CD8-positive, alpha-beta memory T cell (primary cell): ENCODE data around the gene HPGDS. TPM values are rescaled to one million over a fixed set of nuclear protein-coding genes. Genes with fewer than 3 reads are reported as not detected.

Experiments
- CTCF ChIA-PET: fragments of 350-600 bp; sonication (Branson Sonifier 250); formaldehyde crosslinking; loops from one replicate; lab custom pipeline; 2021; ENCODE audit warnings: antibody characterized with exemption; lab: Charles Lee
- POLR2A ChIA-PET: fragments of 350-600 bp; sonication (Branson Sonifier 250); formaldehyde crosslinking; loops from one replicate; lab custom pipeline; 2021; ENCODE audit warnings: antibody characterized with exemption; lab: Charles Lee
- DNase-seq, 5 donors: peaks; one replicate each; pipeline versions ENCODE4 v3.0.0 to v3.0.0-alpha.2; 2020 to 2022; ENCODE audit warnings: mixed read lengths in 1 of 5
- H3K27ac ChIP-seq: one replicate; pipeline ENCODE4 v1.7.0; 2013; ENCODE audit warnings: low read depth, mild to moderate bottlenecking, low read length, moderate library complexity
- H3K27me3 ChIP-seq: 2 replicates; pipeline ENCODE4 v1.7.0; 2013; ENCODE audit warnings: low read length, mild to moderate bottlenecking; ENCODE audit not compliant: insufficient read depth, poor library complexity, severe bottlenecking
- H3K36me3 ChIP-seq: 2 replicates; pipeline ENCODE4 v1.7.0; 2013; ENCODE audit warnings: mild to moderate bottlenecking, low read length, moderate library complexity; ENCODE audit not compliant: insufficient read depth
- H3K4me1 ChIP-seq: 2 replicates; pipeline ENCODE4 v1.7.0; 2013; ENCODE audit warnings: mild to moderate bottlenecking, low read length, moderate library complexity; ENCODE audit not compliant: insufficient read depth
- H3K4me3 ChIP-seq: 2 replicates; pipeline ENCODE4 v1.7.0; 2013; ENCODE audit warnings: mild to moderate bottlenecking, low read length
- H3K9me3 ChIP-seq: 2 replicates; pipeline ENCODE4 v1.7.0; 2013; ENCODE audit warnings: mild to moderate bottlenecking, low read length
- H3K27ac Mint-ChIP-seq, 8 donors: one replicate each; pipeline ENCODE4 v1.8.0; 2020 to 2021; ENCODE audit warnings: mixed read lengths in 8 of 8, mild to moderate bottlenecking in 6 of 8, inconsistent platforms in 3 of 8, moderate library complexity in 3 of 8
- H3K27me3 Mint-ChIP-seq, 2 donors: one replicate each; pipeline ENCODE4 v1.8.0; 2020 to 2021; ENCODE audit warnings: mixed read lengths in 2 of 2, mild to moderate bottlenecking in 1 of 2, moderate library complexity in 1 of 2
- H3K36me3 Mint-ChIP-seq, 3 donors: one replicate each; pipeline ENCODE4 v1.8.0; 2020 to 2021; ENCODE audit warnings: mixed read lengths in 3 of 3, inconsistent platforms in 1 of 3, mild to moderate bottlenecking in 1 of 3
- H3K4me1 Mint-ChIP-seq, 3 donors: one replicate each; pipeline ENCODE4 v1.8.0; 2020 to 2021; ENCODE audit warnings: mixed read lengths in 3 of 3, inconsistent platforms in 1 of 3, mild to moderate bottlenecking in 1 of 3
- H3K4me3 Mint-ChIP-seq, 7 donors: one replicate each; pipeline ENCODE4 v1.8.0; 2020 to 2021; ENCODE audit warnings: mixed read lengths in 7 of 7, mild to moderate bottlenecking in 6 of 7, moderate library complexity in 4 of 7, inconsistent platforms in 2 of 7
- H3K9me3 Mint-ChIP-seq, 5 donors: one replicate each; pipeline ENCODE4 v1.8.0; 2020 to 2022; ENCODE audit warnings: mixed read lengths in 5 of 5, mild to moderate bottlenecking in 3 of 5, moderate library complexity in 2 of 5, inconsistent platforms in 1 of 5
- polyA plus RNA-seq: library from polyadenylated mRNA; unstranded; fragments of 300-500 nt; fragmentation: Illumina TruSeq; gene quantifications from one replicate; pipeline ENCODE4 v1.2.3, GENCODE V29; 2021
- total RNA-seq, 2 experiments: library from RNA; stranded (reverse); gene quantifications; one replicate each; pipeline ENCODE4 v1.2.3, GENCODE V29; 2021

HPGDS gene
- total and polyA plus RNA-seq, 3 experiments from 2014 or later = 0.18 to 0.57 TPM; not detected in 1

DNA sequence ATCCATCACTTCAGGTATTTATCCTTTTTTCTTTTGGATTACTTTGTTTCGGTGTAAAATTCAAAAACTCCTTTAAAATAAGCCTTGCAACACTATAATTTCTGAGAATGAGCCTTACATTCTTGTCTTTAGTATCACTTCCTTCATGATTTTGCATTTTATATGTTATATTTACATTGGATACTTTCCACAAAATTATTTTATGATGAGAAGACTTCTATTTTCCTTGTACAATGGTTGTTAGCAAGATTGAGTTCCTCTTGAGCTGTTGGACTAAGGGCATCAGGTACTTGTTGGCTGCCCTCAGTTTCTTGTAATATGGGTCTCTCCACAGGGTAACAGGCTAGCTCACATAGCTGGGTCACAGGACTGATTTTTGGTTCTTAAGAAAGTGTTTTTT lies 22.7 kb upstream of the HPGDS start:
- Mint-ChIP-seq H3K4me3 (no peak overlapping the region), H3K27ac (no peak overlapping the region), H3K4me1 (no peaks in the 10 kb centered on the region), H3K27me3 (peaks cover 1 to 19% of the 10 kb centered on the region in 2 donors), H3K36me3 (peaks cover 0 to 1% (median 0%) of the 10 kb centered on the region in 3 donors), H3K9me3 (peaks cover 0 to 4% (median 0%) of the 10 kb centered on the region in 5 donors)
- no peak overlapping the region for H3K4me3 ChIP-seq
- H3K27me3 ChIP-seq = no peaks in the 10 kb centered on the region
- CTCF ChIA-PET = no interaction called here
- H3K4me1 ChIP-seq = no peaks in the 10 kb centered on the region
- POLR2A ChIA-PET = no interaction called here
- H3K27ac ChIP-seq = no peak overlapping the region
- no peaks in the 10 kb centered on the region for H3K9me3 ChIP-seq
- DNase-seq = no peak
- H3K36me3 ChIP-seq = no peaks in the 10 kb centered on the region

GRCh38 chr4:94364527-94364926 lies 21.9 kb upstream of the HPGDS start:
- Histone ChIP-seq H3K4me3 (no peak overlapping the region), H3K9me3 (no peaks in the 10 kb centered on the region), H3K36me3 (no peaks in the 10 kb centered on the region), H3K27ac (no peak overlapping the region), H3K4me1 (no peaks in the 10 kb centered on the region), H3K27me3 (no peaks in the 10 kb centered on the region)
- POLR2A ChIA-PET = no interaction called here
- H3K4me3 Mint-ChIP-seq = no peak overlapping the region
- peaks cover 0 to 15% of the 10 kb centered on the region in 2 donors for H3K27me3 Mint-ChIP-seq
- DNase-seq = no peak
- no peak overlapping the region for H3K27ac Mint-ChIP-seq
- CTCF ChIA-PET = no interaction called here
- no peaks in the 10 kb centered on the region for H3K4me1 Mint-ChIP-seq
- peaks cover 0 to 1% (median 0%) of the 10 kb centered on the region in 3 donors for H3K36me3 Mint-ChIP-seq
- peaks cover 0 to 4% (median 0%) of the 10 kb centered on the region in 5 donors for H3K9me3 Mint-ChIP-seq

- POLR2A ChIA-PET = no interaction called here
- DNase-seq = no peak
- H3K27ac ChIP-seq = no peak overlapping the region
- H3K9me3 ChIP-seq = no peaks in the 10 kb centered on the region
- H3K36me3 ChIP-seq = no peaks in the 10 kb centered on the region
- Mint-ChIP-seq H3K4me3 (no peak overlapping the region), H3K4me1 (no peaks in the 10 kb centered on the region), H3K9me3 (peaks cover 0 to 4% (median 0%) of the 10 kb centered on the region in 5 donors), H3K27ac (no peak overlapping the region), H3K36me3 (peaks cover 0 to 1% (median 0%) of the 10 kb centered on the region in 3 donors), H3K27me3 (peaks cover 0 to 11% of the 10 kb centered on the region in 2 donors)
- H3K4me3 ChIP-seq = no peak overlapping the region
- no peaks in the 10 kb centered on the region for H3K4me1 ChIP-seq
- H3K27me3 ChIP-seq = no peaks in the 10 kb centered on the region
- CTCF ChIA-PET = no interaction called here
Observed at GRCh38 chr4:94363136-94363655, 20.6 kb upstream of the HPGDS start.

GRCh38 chr4:94359838-94360237 lies 17.2 kb upstream of the HPGDS start:
- H3K27ac ChIP-seq = no peak overlapping the region
- H3K4me3 ChIP-seq = no peak overlapping the region
- H3K36me3 ChIP-seq = no peaks in the 10 kb centered on the region
- Mint-ChIP-seq H3K27me3 (peaks cover 1 to 3% of the 10 kb centered on the region in 2 donors), H3K4me3 (no peak overlapping the region), H3K4me1 (no peaks in the 10 kb centered on the region), H3K9me3 (no peaks in the 10 kb centered on the region), H3K27ac (no peak overlapping the region), H3K36me3 (peaks cover 0 to 1% (median 0%) of the 10 kb centered on the region in 3 donors)
- POLR2A ChIA-PET = no interaction called here
- no peaks in the 10 kb centered on the region for H3K4me1 ChIP-seq
- no peaks in the 10 kb centered on the region for H3K9me3 ChIP-seq
- CTCF ChIA-PET = no interaction called here
- H3K27me3 ChIP-seq = no peaks in the 10 kb centered on the region
- no peak for DNase-seq

DNA sequence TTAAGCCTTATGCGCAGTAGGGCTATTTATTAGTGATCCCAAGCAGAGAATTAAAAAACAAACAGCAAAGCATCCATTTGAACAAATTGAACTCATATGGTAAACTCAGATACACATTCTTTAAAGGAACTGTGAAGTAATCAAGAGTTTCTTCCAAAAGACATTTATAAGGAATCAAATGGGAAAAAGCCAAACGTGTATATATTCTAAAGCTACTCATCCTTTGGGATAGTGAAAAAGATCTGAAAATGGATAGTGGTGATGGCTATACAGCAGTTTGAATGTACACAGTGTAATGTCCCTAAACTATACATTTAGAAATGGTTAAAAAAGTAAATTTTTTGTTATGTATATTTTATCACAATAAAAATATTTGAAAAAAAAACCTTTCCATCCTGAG lies 16.6 kb upstream of the HPGDS start:
- POLR2A ChIA-PET = no interaction called here
- H3K36me3 Mint-ChIP-seq = peaks cover 0 to 1% (median 0%) of the 10 kb centered on the region in 3 donors

GRCh38 chr4:94358101-94358500 lies 15.5 kb upstream of the HPGDS start:
- CTCF ChIA-PET = no interaction called here
- no peaks in the 10 kb centered on the region for H3K4me1 Mint-ChIP-seq
- no peaks in the 10 kb centered on the region for H3K4me1 ChIP-seq
- no peaks in the 10 kb centered on the region for H3K9me3 ChIP-seq
- no peak overlapping the region for H3K4me3 ChIP-seq
- no peak overlapping the region for H3K27ac ChIP-seq
- no peak overlapping the region for H3K27ac Mint-ChIP-seq
- POLR2A ChIA-PET = no interaction called here
- H3K36me3 Mint-ChIP-seq = peaks cover 0 to 1% (median 0%) of the 10 kb centered on the region in 3 donors
- no peak for DNase-seq
- H3K4me3 Mint-ChIP-seq = no peak overlapping the region
- H3K36me3 ChIP-seq = no peaks in the 10 kb centered on the region
- H3K9me3 Mint-ChIP-seq = no peaks in the 10 kb centered on the region
- no peaks in the 10 kb centered on the region for H3K27me3 ChIP-seq
- peaks cover 1 to 3% of the 10 kb centered on the region in 2 donors for H3K27me3 Mint-ChIP-seq

More for the DNA sequence above, 16.6 kb upstream of the HPGDS start:
- H3K36me3 ChIP-seq = no peaks in the 10 kb centered on the region
- Mint-ChIP-seq H3K4me1 (no peaks in the 10 kb centered on the region), H3K27me3 (peaks cover 1 to 3% of the 10 kb centered on the region in 2 donors), H3K4me3 (no peak overlapping the region), H3K27ac (no peak overlapping the region), H3K9me3 (no peaks in the 10 kb centered on the region)
- DNase-seq = no peak
- H3K27me3 ChIP-seq = no peaks in the 10 kb centered on the region
- no peaks in the 10 kb centered on the region for H3K4me1 ChIP-seq
- H3K9me3 ChIP-seq = no peaks in the 10 kb centered on the region
- no peak overlapping the region for H3K27ac ChIP-seq
- no peak overlapping the region for H3K4me3 ChIP-seq
- CTCF ChIA-PET = no interaction called here

DNA sequence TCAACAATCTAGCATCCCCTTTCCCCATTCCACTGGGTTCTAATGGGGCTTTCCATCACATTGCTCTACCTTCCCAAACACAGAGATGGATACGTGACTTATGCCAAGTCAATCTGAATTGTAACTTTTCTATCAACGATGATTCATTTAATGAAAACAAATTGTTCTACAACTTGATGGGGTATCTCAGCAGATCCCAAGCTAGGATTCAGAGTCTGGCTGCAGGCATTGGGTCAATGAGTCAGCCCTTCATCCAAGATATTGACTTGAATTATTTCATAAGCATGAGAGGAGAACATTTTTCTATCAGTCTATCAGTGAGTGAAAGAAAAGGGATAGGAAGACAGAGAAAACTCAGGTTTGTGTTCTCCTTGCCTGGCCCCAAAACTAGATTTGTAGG lies 15.0 kb upstream of the HPGDS start:
- Mint-ChIP-seq H3K4me1 (no peaks in the 10 kb centered on the region), H3K9me3 (no peaks in the 10 kb centered on the region), H3K27ac (no peak overlapping the region), H3K27me3 (peaks cover 1 to 3% of the 10 kb centered on the region in 2 donors), H3K36me3 (peaks cover 0 to 1% (median 0%) of the 10 kb centered on the region in 3 donors), H3K4me3 (no peak overlapping the region)
- Histone ChIP-seq H3K9me3 (no peaks in the 10 kb centered on the region), H3K4me1 (no peaks in the 10 kb centered on the region), H3K36me3 (no peaks in the 10 kb centered on the region), H3K27ac (no peak overlapping the region), H3K4me3 (no peak overlapping the region), H3K27me3 (no peaks in the 10 kb centered on the region)
- CTCF ChIA-PET = no interaction called here
- POLR2A ChIA-PET = no interaction called here
- DNase-seq = no peak

DNA sequence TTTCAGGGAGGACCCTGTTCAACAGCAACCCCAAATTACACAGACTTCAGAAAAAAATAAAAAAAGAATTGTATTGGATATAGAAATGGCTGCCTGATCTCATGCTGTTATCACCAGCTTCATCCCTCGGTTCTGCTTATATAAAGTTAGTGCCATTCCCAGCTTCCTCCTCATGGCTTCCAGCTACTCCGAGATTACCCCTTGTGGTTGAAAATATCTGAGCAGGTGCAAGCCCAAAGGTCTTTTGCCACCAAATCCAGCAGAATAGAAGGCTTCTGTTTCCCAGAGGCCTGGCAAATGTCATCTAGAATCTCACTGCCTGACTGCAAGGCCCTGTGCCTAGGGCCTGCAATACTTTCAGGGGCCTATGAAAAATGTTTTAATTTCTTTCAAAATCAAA lies 13.8 kb upstream of the HPGDS start:
- H3K4me1 Mint-ChIP-seq = peaks cover 0 to 4% (median 3%) of the 10 kb centered on the region in 3 donors
- POLR2A ChIA-PET = no interaction called here
- H3K27ac Mint-ChIP-seq = peak overlapping the region in 1 of 8 donors; percentile 56
- peaks cover 1 to 8% of the 10 kb centered on the region in 2 donors for H3K27me3 Mint-ChIP-seq
- no peak for DNase-seq
- no peak overlapping the region for H3K4me3 ChIP-seq
- H3K4me3 Mint-ChIP-seq = no peak overlapping the region
- no peaks in the 10 kb centered on the region for H3K36me3 ChIP-seq
- H3K36me3 Mint-ChIP-seq = no peaks in the 10 kb centered on the region
- H3K9me3 Mint-ChIP-seq = no peaks in the 10 kb centered on the region
- no peaks in the 10 kb centered on the region for H3K4me1 ChIP-seq
- no peaks in the 10 kb centered on the region for H3K27me3 ChIP-seq
- CTCF ChIA-PET = no interaction called here
- H3K27ac ChIP-seq = no peak overlapping the region
- H3K9me3 ChIP-seq = no peaks in the 10 kb centered on the region
